Measurements from ENCODE around the gene FGD1.

Gene FGD1

DNA sequence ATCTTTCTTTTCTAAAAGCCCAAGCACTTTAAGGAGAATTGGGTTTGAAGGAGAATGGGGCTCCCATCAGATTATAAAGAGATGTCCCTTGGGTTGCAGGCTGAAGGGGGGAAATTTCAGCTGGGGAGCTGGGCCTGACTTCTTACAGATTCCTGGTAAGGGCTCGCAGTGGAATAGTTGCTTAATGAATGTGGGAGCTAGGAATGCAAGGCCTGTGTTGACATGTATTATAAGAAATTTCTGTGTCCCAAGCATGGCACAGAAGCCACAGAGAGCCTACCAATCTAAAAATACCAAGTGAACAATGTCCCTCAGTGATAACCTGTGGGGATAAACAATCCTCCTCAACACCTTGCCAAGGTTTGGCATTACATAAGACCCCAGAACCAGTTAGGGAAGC lies 98.9 kb downstream of the FGD1 start:
- DNase-seq (ENCODE audit: low read depth in 2 of 2), result no peak
